Gastrocnemius medialis (tissue), 4 donors: ENCODE data around the gene MOB3B.

ENCODE experiments used
- POLR2A ChIP-seq, 2 donors: fragments of 450-650 bp; IDR thresholded peaks; one replicate each; pipeline ENCODE4 v1.6.1; 2017; ENCODE audit warnings: antibody characterized with exemption in 2 of 2, mild to moderate bottlenecking in 2 of 2, moderate library complexity in 2 of 2
- TF ChIP-seq, protein P1 (sequence below), 5 experiments: fragments of 450-650 bp in 3 of 5; fragments of 200-600 bp in 2 of 5; sonication (generic) in 2 of 5; IDR thresholded peaks in 4 of 5; conservative IDR thresholded peaks in 1 of 5; 1 replicate in 4 of 5; 2 replicates in 1 of 5; pipeline ENCODE4 v1.5.1; 2016 to 2019; ENCODE audit warnings: antibody characterized with exemption in 5 of 5, mild to moderate bottlenecking in 3 of 5, moderate library complexity in 3 of 5

DNA sequence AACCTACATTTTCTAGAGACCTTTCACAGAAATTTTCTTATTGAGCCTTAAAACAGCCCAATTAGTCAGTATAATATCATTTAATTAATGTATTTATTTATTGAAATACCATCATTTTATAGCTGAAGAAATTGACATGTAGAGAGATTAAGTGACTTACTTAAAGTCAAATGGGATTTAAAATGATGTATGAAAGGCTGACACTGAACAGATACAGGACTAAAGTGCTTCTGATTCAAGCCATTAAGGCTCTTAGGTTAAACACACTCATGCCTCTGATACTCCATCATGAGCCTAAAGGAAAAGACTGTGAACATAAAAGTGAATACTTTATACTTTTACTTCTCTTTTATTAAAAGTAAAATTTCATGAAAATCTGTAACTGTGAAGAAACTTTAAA is 30.8 kb upstream of the MOB3B start:
- no peak for TF ChIP-seq POLR2A (IDR thresholded peaks at IDR 0.05)
- TF ChIP-seq, protein P1, sequence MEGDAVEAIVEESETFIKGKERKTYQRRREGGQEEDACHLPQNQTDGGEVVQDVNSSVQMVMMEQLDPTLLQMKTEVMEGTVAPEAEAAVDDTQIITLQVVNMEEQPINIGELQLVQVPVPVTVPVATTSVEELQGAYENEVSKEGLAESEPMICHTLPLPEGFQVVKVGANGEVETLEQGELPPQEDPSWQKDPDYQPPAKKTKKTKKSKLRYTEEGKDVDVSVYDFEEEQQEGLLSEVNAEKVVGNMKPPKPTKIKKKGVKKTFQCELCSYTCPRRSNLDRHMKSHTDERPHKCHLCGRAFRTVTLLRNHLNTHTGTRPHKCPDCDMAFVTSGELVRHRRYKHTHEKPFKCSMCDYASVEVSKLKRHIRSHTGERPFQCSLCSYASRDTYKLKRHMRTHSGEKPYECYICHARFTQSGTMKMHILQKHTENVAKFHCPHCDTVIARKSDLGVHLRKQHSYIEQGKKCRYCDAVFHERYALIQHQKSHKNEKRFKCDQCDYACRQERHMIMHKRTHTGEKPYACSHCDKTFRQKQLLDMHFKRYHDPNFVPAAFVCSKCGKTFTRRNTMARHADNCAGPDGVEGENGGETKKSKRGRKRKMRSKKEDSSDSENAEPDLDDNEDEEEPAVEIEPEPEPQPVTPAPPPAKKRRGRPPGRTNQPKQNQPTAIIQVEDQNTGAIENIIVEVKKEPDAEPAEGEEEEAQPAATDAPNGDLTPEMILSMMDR (IDR thresholded peaks at IDR 0.05 in 4 of 5, conservative IDR thresholded peaks at IDR 0.05 in 1 of 5), result no peak
